PFSK-1 (cell line): ENCODE results near the gene ARRDC1.

ENCODE experiments used
- POLR2AphosphoS5 ChIP-seq: IDR thresholded peaks from 2 replicates; pipeline ENCODE4 v1.6.1; 2012; ENCODE audit warnings: low read depth, mild to moderate bottlenecking, control low read depth, low read length, moderate library complexity
- SIN3A ChIP-seq: IDR thresholded peaks from 2 replicates; pipeline ENCODE4 v1.6.1; 2012; ENCODE audit warnings: mild to moderate bottlenecking, low read length, moderate library complexity, borderline replicate concordance; ENCODE audit not compliant: insufficient read depth

- no peak for TF ChIP-seq POLR2AphosphoS5
- no peak for TF ChIP-seq SIN3A
Observed at GRCh38 chr9:137639303-137640051, 34.0 kb downstream of the ARRDC1 start.
